H9 (cell line): ENCODE results near the gene IQCN. TPM values are rescaled to one million over a fixed set of nuclear protein-coding genes. Genes with fewer than 3 reads are reported as not detected.
A peak's percentile ranks its signal among the peaks of the same experiment; 100 is the strongest.

Experiments used
- DNase-seq: peaks from one replicate; pipeline ENCODE4 v3.0.0-alpha.2; 2017
- H2AFZ ChIP-seq: one replicate; pipeline ENCODE4 v1.6.1; 2013; ENCODE audit warnings: mild to moderate bottlenecking, low read length, control low read depth, moderate library complexity
- H2AK5ac ChIP-seq: 2 replicates; pipeline ENCODE4 v1.6.1; 2013; ENCODE audit warnings: low read length, control low read depth, mixed read lengths; ENCODE audit not compliant: insufficient read length
- H2BK120ac ChIP-seq: one replicate; pipeline ENCODE4 v1.6.1; 2013; ENCODE audit warnings: low read depth, mild to moderate bottlenecking, low read length, control low read depth, inconsistent platforms; ENCODE audit not compliant: poor library complexity, severe bottlenecking
- H2BK12ac ChIP-seq: 2 replicates; pipeline ENCODE4 v1.6.1; 2013; ENCODE audit warnings: low read length, control low read depth, mixed read lengths, low read depth; ENCODE audit not compliant: insufficient read length
- H2BK15ac ChIP-seq: 2 replicates; pipeline ENCODE4 v1.6.1; 2013; ENCODE audit warnings: low read depth, low read length, control low read depth
- H2BK20ac ChIP-seq: one replicate; pipeline ENCODE4 v1.6.1; 2013; ENCODE audit warnings: low read depth, mild to moderate bottlenecking, low read length, control low read depth, inconsistent platforms; ENCODE audit not compliant: poor library complexity, severe bottlenecking
- H2BK5ac ChIP-seq: 2 replicates; pipeline ENCODE4 v1.6.1; 2013; ENCODE audit warnings: low read length, control low read depth, mixed read lengths; ENCODE audit not compliant: insufficient read length
- H3K14ac ChIP-seq: 2 replicates; pipeline ENCODE4 v1.6.1; 2013; ENCODE audit warnings: low read length, control low read depth; ENCODE audit not compliant: insufficient read depth
- H3K18ac ChIP-seq: 2 replicates; pipeline ENCODE4 v1.6.1; 2013; ENCODE audit warnings: low read depth, mild to moderate bottlenecking, mixed read lengths, low read length, control low read depth; ENCODE audit not compliant: insufficient read length
- H3K23ac ChIP-seq: 2 replicates; pipeline ENCODE4 v1.6.1; 2013; ENCODE audit warnings: low read length, control low read depth, mixed read lengths, low read depth; ENCODE audit not compliant: insufficient read length
- H3K23me2 ChIP-seq: 2 replicates; pipeline ENCODE4 v1.6.1; 2013; ENCODE audit warnings: low read depth, mild to moderate bottlenecking, mixed read lengths, low read length, control low read depth; ENCODE audit not compliant: insufficient read length, poor library complexity, severe bottlenecking
- H3K27ac ChIP-seq: 2 replicates; pipeline ENCODE4 v1.5.1; 2013; ENCODE audit warnings: low read length, control low read depth, mixed read lengths, low read depth; ENCODE audit not compliant: insufficient read length
- H3K27me3 ChIP-seq: 2 replicates; pipeline ENCODE4 v1.6.1; 2013; ENCODE audit warnings: low read length, control low read depth, inconsistent platforms; ENCODE audit not compliant: insufficient read depth
- H3K4ac ChIP-seq: 2 replicates; pipeline ENCODE4 v1.6.1; 2013; ENCODE audit warnings: low read depth, mild to moderate bottlenecking, control low read depth, inconsistent platforms, low read length, moderate library complexity
- H3K4me1 ChIP-seq: 2 replicates; pipeline ENCODE4 v1.6.1; 2013; ENCODE audit warnings: low read length, control low read depth, inconsistent platforms; ENCODE audit not compliant: insufficient read depth
- H3K4me2 ChIP-seq: 2 replicates; pipeline ENCODE4 v1.6.1; 2013; ENCODE audit warnings: low read length, control low read depth, mixed read lengths; ENCODE audit not compliant: insufficient read length, insufficient read depth
- H3K56ac ChIP-seq: 2 replicates; pipeline ENCODE4 v1.6.1; 2013; ENCODE audit warnings: low read depth, mild to moderate bottlenecking, mixed read lengths, low read length, control low read depth; ENCODE audit not compliant: insufficient read length
- H3K79me1 ChIP-seq: 2 replicates; pipeline ENCODE4 v1.6.1; 2013; ENCODE audit warnings: low read depth, mild to moderate bottlenecking, moderate library complexity, low read length, control low read depth, inconsistent platforms; ENCODE audit not compliant: insufficient read depth, poor library complexity, severe bottlenecking
- H3K79me2 ChIP-seq: 2 replicates; pipeline ENCODE4 v1.6.1; 2013; ENCODE audit warnings: low read length, control low read depth, inconsistent platforms; ENCODE audit not compliant: insufficient read depth
- H3K9ac ChIP-seq: 2 replicates; pipeline ENCODE4 v1.6.1; 2013; ENCODE audit warnings: low read length, control low read depth, mixed read lengths; ENCODE audit not compliant: insufficient read length; ENCODE audit errors: extremely low read depth
- H3K9me3 ChIP-seq: one replicate; pipeline ENCODE4 v1.6.1; 2013; ENCODE audit warnings: low read depth, low read length, inconsistent platforms; ENCODE audit not compliant: control insufficient read depth
- H3T11ph ChIP-seq: one replicate; pipeline ENCODE4 v1.6.1; 2013; ENCODE audit warnings: mild to moderate bottlenecking, low read length, control low read depth, inconsistent platforms
- H4K20me1 ChIP-seq: one replicate; pipeline ENCODE4 v1.6.1; 2013; ENCODE audit not compliant: control insufficient read depth, insufficient read length, insufficient read depth
- H4K5ac ChIP-seq: 2 replicates; pipeline ENCODE4 v1.6.1; 2013; ENCODE audit warnings: low read depth, mild to moderate bottlenecking, mixed read lengths, low read length, control low read depth; ENCODE audit not compliant: insufficient read length
- H4K8ac ChIP-seq: replicated peaks from 2 replicates; pipeline ENCODE4 v1.6.1; 2013; ENCODE audit warnings: low read length, control low read depth, mixed read lengths, low read depth; ENCODE audit not compliant: insufficient read length
- H4K91ac ChIP-seq: 2 replicates; pipeline ENCODE4 v1.6.1; 2013; ENCODE audit warnings: low read depth, mild to moderate bottlenecking, moderate library complexity, mixed read lengths, low read length, control low read depth; ENCODE audit not compliant: insufficient read length
- H3K27ac Mint-ChIP-seq, 3 experiments: 2 replicates in 2 of 3; 3 replicates in 1 of 3; pipeline ENCODE4 v1.8.0; 2020 to 2021; ENCODE audit warnings: mixed read lengths in 3 of 3, mild to moderate bottlenecking in 1 of 3, moderate library complexity in 1 of 3
- H3K27me3 Mint-ChIP-seq: 2 replicates; pipeline ENCODE4 v1.8.0; 2021; ENCODE audit warnings: low read depth, mild to moderate bottlenecking, moderate library complexity, mixed read lengths
- H3K36me3 Mint-ChIP-seq, 3 experiments: 2 replicates in 2 of 3; 3 replicates in 1 of 3; pipeline ENCODE4 v1.8.0; 2020 to 2021; ENCODE audit warnings: low read depth in 3 of 3, mixed read lengths in 3 of 3; ENCODE audit not compliant: insufficient read depth in 1 of 3
- H3K4me1 Mint-ChIP-seq, 2 experiments: 2 replicates each; pipeline ENCODE4 v1.8.0; 2020; ENCODE audit warnings: mixed read lengths in 2 of 2
- H3K4me3 Mint-ChIP-seq, 2 experiments: 2 replicates in 1 of 2; 3 replicates in 1 of 2; pipeline ENCODE4 v1.8.0; 2020 to 2021; ENCODE audit warnings: mild to moderate bottlenecking in 2 of 2, mixed read lengths in 2 of 2, moderate library complexity in 1 of 2
- H3K9me3 Mint-ChIP-seq, 2 experiments: 2 replicates in 1 of 2; 3 replicates in 1 of 2; pipeline ENCODE4 v1.8.0; 2020; ENCODE audit warnings: mild to moderate bottlenecking in 2 of 2, mixed read lengths in 2 of 2, moderate library complexity in 1 of 2
- CTCF ChIP-seq: fragments of 200-600 bp; sonication (generic); conservative IDR thresholded peaks from 3 replicates; pipeline ENCODE4 v1.8.0; 2021; ENCODE audit warnings: antibody characterized with exemption, mild to moderate bottlenecking
- WGBS: extraction: QIAGEN DNeasy Blood & Tissue Kit; methylation state at CpG from one replicate; pipeline ENCODE4 v1.1.7; 2013; ENCODE audit warnings: missing lambda C conversion rate, low lambda C conversion rate, mixed read lengths; ENCODE audit not compliant: insufficient read length; ENCODE audit errors: extremely low coverage; 5-methylcytosine and 5-hydroxymethylcytosine counted together
- total RNA-seq: library from RNA; stranded (reverse); gene quantifications from 2 replicates; pipeline ENCODE4 v1.2.1, GENCODE V29; 2021

IQCN gene
- total RNA-seq, 1 experiment from 2014 or later, result 0.39 TPM

DNA sequence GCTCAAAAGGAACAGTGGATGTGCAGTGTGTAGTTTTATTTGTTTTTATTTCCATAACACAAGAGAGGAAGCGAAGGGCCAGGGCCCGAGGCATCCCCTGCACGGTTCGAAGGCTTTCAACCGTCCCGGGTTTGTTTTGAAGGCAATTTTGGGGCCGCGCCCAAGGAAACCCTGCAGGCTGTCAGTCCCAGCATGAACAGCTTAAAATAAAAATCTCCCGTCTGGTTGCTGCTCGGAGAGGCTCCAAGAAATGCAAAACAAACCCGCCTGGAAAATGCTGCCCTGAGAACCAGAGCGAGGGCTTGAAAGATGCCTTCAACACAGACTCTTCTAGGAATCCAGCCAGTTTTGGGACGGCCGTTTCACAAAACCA, 32.6 kb upstream of the IQCN start:
- no peak overlapping the region for H3K56ac ChIP-seq
- no peak overlapping the region for H3K9ac ChIP-seq
- no peak overlapping the region for H2BK20ac ChIP-seq
- no peak overlapping the region for H2AK5ac ChIP-seq
- no peaks in the 10 kb centered on the region for H3K27me3 Mint-ChIP-seq
- peaks cover 3% of the 10 kb centered on the region; the same call in 1 of the 2 replicates for H3K4me1 ChIP-seq
- H3K4me1 Mint-ChIP-seq, result peaks cover 26 to 39% of the 10 kb centered on the region in 2 experiments
- H3K27ac Mint-ChIP-seq, result peak overlapping the region in 2 of 3 experiments; percentile 73 to 76; a peak in 3 of 7 replicates
- H3K23me2 ChIP-seq, result peaks cover 3% of the 10 kb centered on the region
- H3K4me3 Mint-ChIP-seq, result no peak overlapping the region
- H2BK5ac ChIP-seq, result no peak overlapping the region
- H3T11ph ChIP-seq, result no peak overlapping the region
- no peak overlapping the region for H2BK120ac ChIP-seq
- H3K79me1 ChIP-seq, result no peaks in the 10 kb centered on the region
- no peak overlapping the region for H3K18ac ChIP-seq
- TF ChIP-seq CTCF, result no peak
- H4K8ac ChIP-seq, result no peak overlapping the region
- H3K9me3 Mint-ChIP-seq, result no peaks in the 10 kb centered on the region
- no peak overlapping the region for H2BK12ac ChIP-seq
- no peak overlapping the region for H3K23ac ChIP-seq
- no peak overlapping the region for H3K4ac ChIP-seq
- no peaks in the 10 kb centered on the region for H3K79me2 ChIP-seq
- no peaks in the 10 kb centered on the region for H3K9me3 ChIP-seq
- DNase-seq, result no peak
- no peaks in the 10 kb centered on the region for H4K20me1 ChIP-seq
- no peak overlapping the region for H4K91ac ChIP-seq
- H3K36me3 Mint-ChIP-seq, result peaks cover 18 to 47% (median 44%) of the 10 kb centered on the region in 3 experiments
- no peaks in the 10 kb centered on the region for H3K27me3 ChIP-seq
- no peak overlapping the region for H3K14ac ChIP-seq
- no peak overlapping the region for H4K5ac ChIP-seq
- no peak overlapping the region for H3K4me2 ChIP-seq
- WGBS, result no CpG with 5 or more reads among the region's 14 CpGs
- no peak overlapping the region for H2BK15ac ChIP-seq
- H3K27ac ChIP-seq, result no peak overlapping the region
- H2AFZ ChIP-seq, result no peak overlapping the region
